Measurements from ENCODE around the gene CCDC43. TPM values are rescaled to one million over a fixed set of nuclear protein-coding genes. Genes with fewer than 3 reads are reported as not detected.

CCDC43 gene
- total and polyA plus RNA-seq, 9 of the 15 experiments (the other 6 are each of a cell fraction or from before 2014, with no cell fraction given) = 11.7 to 42.3 (median 25.9) TPM

GRCh38 chr17:44672479-44673093, 17.0 kb downstream of the CCDC43 start (continued):
- TF ChIP-seq, protein P1, sequence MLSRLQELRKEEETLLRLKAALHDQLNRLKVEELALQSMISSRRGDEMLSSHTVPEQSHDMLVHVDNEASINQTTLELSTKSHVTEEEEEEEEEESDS (CRISPR knock-in tag; IDR thresholded peaks at IDR 0.05) = no peak
- TF ChIP-seq NCOA6 (IDR thresholded peaks at IDR 0.05) = no peak
- no peak for TF ChIP-seq TAF1 (IDR thresholded peaks at IDR 0.05; ENCODE audit: control insufficient read depth, extremely low read depth, insufficient read depth, low read length, severe bottlenecking)
- peak; percentile 79 for TF ChIP-seq ATF3 (IDR thresholded peaks at IDR 0.05)
- no peak for TF ChIP-seq ATF3 (CRISPR knock-in tag; conservative IDR thresholded peaks at IDR 0.05)
- no peak for TF ChIP-seq ZNF780A (CRISPR knock-in tag; IDR thresholded peaks at IDR 0.05)
- TF ChIP-seq TSHZ1 (CRISPR knock-in tag; IDR thresholded peaks at IDR 0.05) = no peak
- peak; percentile 44; the same call in 1 of the 2 replicates for TF ChIP-seq REST (IDR thresholded peaks at IDR 0.05; ENCODE audit: borderline replicate concordance)
- TF ChIP-seq REST (CRISPR knock-in tag; IDR thresholded peaks at IDR 0.05; ENCODE audit: low read depth) = no peak
- TF ChIP-seq CEBPG (CRISPR knock-in tag; IDR thresholded peaks at IDR 0.05) = no peak
- peak; percentile 68 to 73 for TF ChIP-seq CEBPG (tag; conservative IDR thresholded peaks at IDR 0.05 in 1 of 2, IDR thresholded peaks at IDR 0.05 in 1 of 2)
- TF ChIP-seq CCNT2 (IDR thresholded peaks at IDR 0.05; ENCODE audit: borderline replicate concordance, extremely low read depth, insufficient read length, low read depth, low read length) = no peak
- no peak for TF ChIP-seq MITF (IDR thresholded peaks at IDR 0.05)
